ENCODE measurements around the gene SVEP1.

SVEP1 gene

GRCh38 chr9:110440172-110440571 is 139.4 kb downstream of the SVEP1 start:
- H3K9me3 ChIP-seq (ENCODE audit: control insufficient read depth in 1 of 2, low read length in 2 of 2) = no peaks in the 10 kb centered on the region
- no peak overlapping the region for H3K9ac ChIP-seq (ENCODE audit: low read depth in 1 of 2, low read length in 2 of 2)
- H3K36me3 ChIP-seq (ENCODE audit: control insufficient read depth in 1 of 2, insufficient read depth in 2 of 2, low read length in 2 of 2) = no peaks in the 10 kb centered on the region
- H3K4me1 ChIP-seq (ENCODE audit: control insufficient read depth in 1 of 2, insufficient read depth in 2 of 2, low read length in 2 of 2) = no peaks in the 10 kb centered on the region
- no peak overlapping the region for H3K27ac ChIP-seq (ENCODE audit: low read depth, low read length)
- no peak overlapping the region for H3K4me3 ChIP-seq (ENCODE audit: low read depth in 1 of 2, low read length in 2 of 2)
- no peaks in the 10 kb centered on the region for H3K27me3 ChIP-seq (ENCODE audit: control insufficient read depth in 1 of 2, insufficient read depth in 2 of 2, low read length in 2 of 2)

- no peak overlapping the region for H3K27ac ChIP-seq (ENCODE audit: low read depth, low read length)
- H3K4me1 ChIP-seq (ENCODE audit: control insufficient read depth in 1 of 2, insufficient read depth in 2 of 2, low read length in 2 of 2) = no peaks in the 10 kb centered on the region
- H3K36me3 ChIP-seq (ENCODE audit: control insufficient read depth in 1 of 2, insufficient read depth in 2 of 2, low read length in 2 of 2) = no peaks in the 10 kb centered on the region
- H3K4me3 ChIP-seq (ENCODE audit: low read depth in 1 of 2, low read length in 2 of 2) = no peak overlapping the region
- no peaks in the 10 kb centered on the region for H3K9me3 ChIP-seq (ENCODE audit: control insufficient read depth in 1 of 2, low read length in 2 of 2)
- no peak overlapping the region for H3K9ac ChIP-seq (ENCODE audit: low read depth in 1 of 2, low read length in 2 of 2)
- no peaks in the 10 kb centered on the region for H3K27me3 ChIP-seq (ENCODE audit: control insufficient read depth in 1 of 2, insufficient read depth in 2 of 2, low read length in 2 of 2)
Observed at GRCh38 chr9:110432253-110432652, 147.3 kb downstream of the SVEP1 start.

- no peak overlapping the region for H3K27ac ChIP-seq (ENCODE audit: low read depth, low read length)
- no peak overlapping the region for H3K9ac ChIP-seq (ENCODE audit: low read depth in 1 of 2, low read length in 2 of 2)
- no peak overlapping the region for H3K4me3 ChIP-seq (ENCODE audit: low read depth in 1 of 2, low read length in 2 of 2)
- H3K27me3 ChIP-seq (ENCODE audit: control insufficient read depth in 1 of 2, insufficient read depth in 2 of 2, low read length in 2 of 2) = no peaks in the 10 kb centered on the region
- no peaks in the 10 kb centered on the region for H3K4me1 ChIP-seq (ENCODE audit: control insufficient read depth in 1 of 2, insufficient read depth in 2 of 2, low read length in 2 of 2)
- no peaks in the 10 kb centered on the region for H3K36me3 ChIP-seq (ENCODE audit: control insufficient read depth in 1 of 2, insufficient read depth in 2 of 2, low read length in 2 of 2)
- no peaks in the 10 kb centered on the region for H3K9me3 ChIP-seq (ENCODE audit: control insufficient read depth in 1 of 2, low read length in 2 of 2)
Observed at GRCh38 chr9:110429453-110429852, 150.1 kb downstream of the SVEP1 start.

DNA sequence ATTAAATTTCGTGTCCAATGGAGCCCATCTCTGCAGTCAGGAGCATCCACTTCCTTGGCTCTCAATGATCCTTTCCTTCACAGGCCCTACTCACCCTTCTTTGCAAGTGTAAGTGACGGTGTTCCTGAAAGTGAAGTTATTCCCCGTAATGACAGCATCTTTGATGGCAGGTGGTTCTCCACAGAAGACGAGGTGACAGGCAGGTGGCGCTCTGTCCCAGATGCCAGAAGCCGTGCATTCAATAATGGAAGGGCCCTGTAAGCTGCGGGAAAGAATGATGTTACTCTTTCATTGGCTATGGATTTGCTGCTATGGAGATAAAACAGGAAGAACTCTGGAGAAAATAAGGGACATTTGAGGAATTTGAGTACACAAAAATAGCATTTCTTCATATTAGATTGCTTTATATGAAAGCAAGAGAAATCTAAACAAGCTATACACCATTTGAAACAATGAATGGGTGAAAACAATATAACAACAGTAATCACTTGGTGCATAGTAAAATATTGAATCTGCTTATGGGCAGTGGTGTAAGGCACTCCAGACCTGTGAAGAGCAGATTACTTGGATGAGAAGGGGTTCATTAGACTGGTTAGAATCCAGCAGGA is 151.9 kb downstream of the SVEP1 start:
- H3K27me3 ChIP-seq (ENCODE audit: control insufficient read depth in 1 of 2, insufficient read depth in 2 of 2, low read length in 2 of 2) = no peaks in the 10 kb centered on the region
- no peak overlapping the region for H3K27ac ChIP-seq (ENCODE audit: low read depth, low read length)
- no peaks in the 10 kb centered on the region for H3K4me1 ChIP-seq (ENCODE audit: control insufficient read depth in 1 of 2, insufficient read depth in 2 of 2, low read length in 2 of 2)
- no peak overlapping the region for H3K9ac ChIP-seq (ENCODE audit: low read depth in 1 of 2, low read length in 2 of 2)
- no peak overlapping the region for H3K4me3 ChIP-seq (ENCODE audit: low read depth in 1 of 2, low read length in 2 of 2)
- H3K9me3 ChIP-seq (ENCODE audit: control insufficient read depth in 1 of 2, low read length in 2 of 2) = no peaks in the 10 kb centered on the region
- H3K36me3 ChIP-seq (ENCODE audit: control insufficient read depth in 1 of 2, insufficient read depth in 2 of 2, low read length in 2 of 2) = no peaks in the 10 kb centered on the region

GRCh38 chr9:110426052-110426709 is 153.4 kb downstream of the SVEP1 start:
- H3K4me1 ChIP-seq (ENCODE audit: control insufficient read depth in 1 of 2, insufficient read depth in 2 of 2, low read length in 2 of 2) = no peaks in the 10 kb centered on the region
- H3K9me3 ChIP-seq (ENCODE audit: control insufficient read depth in 1 of 2, low read length in 2 of 2) = no peaks in the 10 kb centered on the region
- H3K27me3 ChIP-seq (ENCODE audit: control insufficient read depth in 1 of 2, insufficient read depth in 2 of 2, low read length in 2 of 2) = no peaks in the 10 kb centered on the region
- H3K9ac ChIP-seq (ENCODE audit: low read depth in 1 of 2, low read length in 2 of 2) = no peak overlapping the region
- H3K4me3 ChIP-seq (ENCODE audit: low read depth in 1 of 2, low read length in 2 of 2) = no peak overlapping the region
- H3K36me3 ChIP-seq (ENCODE audit: control insufficient read depth in 1 of 2, insufficient read depth in 2 of 2, low read length in 2 of 2) = no peaks in the 10 kb centered on the region
- H3K27ac ChIP-seq (ENCODE audit: low read depth, low read length) = no peak overlapping the region

GRCh38 chr9:110414471-110414870 is 165.1 kb downstream of the SVEP1 start:
- no peaks in the 10 kb centered on the region for H3K4me1 ChIP-seq (ENCODE audit: control insufficient read depth in 1 of 2, insufficient read depth in 2 of 2, low read length in 2 of 2)
- H3K27ac ChIP-seq (ENCODE audit: low read depth, low read length) = no peak overlapping the region
- H3K4me3 ChIP-seq (ENCODE audit: low read depth in 1 of 2, low read length in 2 of 2) = no peak overlapping the region
- H3K27me3 ChIP-seq (ENCODE audit: control insufficient read depth in 1 of 2, insufficient read depth in 2 of 2, low read length in 2 of 2) = no peaks in the 10 kb centered on the region
- no peak overlapping the region for H3K9ac ChIP-seq (ENCODE audit: low read depth in 1 of 2, low read length in 2 of 2)
- no peaks in the 10 kb centered on the region for H3K9me3 ChIP-seq (ENCODE audit: control insufficient read depth in 1 of 2, low read length in 2 of 2)
- no peaks in the 10 kb centered on the region for H3K36me3 ChIP-seq (ENCODE audit: control insufficient read depth in 1 of 2, insufficient read depth in 2 of 2, low read length in 2 of 2)

GRCh38 chr9:110410961-110411360 is 168.6 kb downstream of the SVEP1 start:
- H3K27ac ChIP-seq (ENCODE audit: low read depth, low read length) = no peak overlapping the region
- no peaks in the 10 kb centered on the region for H3K36me3 ChIP-seq (ENCODE audit: control insufficient read depth in 1 of 2, insufficient read depth in 2 of 2, low read length in 2 of 2)
- no peak overlapping the region for H3K9ac ChIP-seq (ENCODE audit: low read depth in 1 of 2, low read length in 2 of 2)
- no peak overlapping the region for H3K4me3 ChIP-seq (ENCODE audit: low read depth in 1 of 2, low read length in 2 of 2)
- H3K27me3 ChIP-seq (ENCODE audit: control insufficient read depth in 1 of 2, insufficient read depth in 2 of 2, low read length in 2 of 2) = no peaks in the 10 kb centered on the region
- no peaks in the 10 kb centered on the region for H3K9me3 ChIP-seq (ENCODE audit: control insufficient read depth in 1 of 2, low read length in 2 of 2)
- H3K4me1 ChIP-seq (ENCODE audit: control insufficient read depth in 1 of 2, insufficient read depth in 2 of 2, low read length in 2 of 2) = no peaks in the 10 kb centered on the region

GRCh38 chr9:110408598-110408997 is 170.9 kb downstream of the SVEP1 start:
- H3K4me3 ChIP-seq (ENCODE audit: low read depth in 1 of 2, low read length in 2 of 2) = no peak overlapping the region
- H3K27ac ChIP-seq (ENCODE audit: low read depth, low read length) = no peak overlapping the region
- H3K9ac ChIP-seq (ENCODE audit: low read depth in 1 of 2, low read length in 2 of 2) = no peak overlapping the region
- no peaks in the 10 kb centered on the region for H3K9me3 ChIP-seq (ENCODE audit: control insufficient read depth in 1 of 2, low read length in 2 of 2)
- no peaks in the 10 kb centered on the region for H3K36me3 ChIP-seq (ENCODE audit: control insufficient read depth in 1 of 2, insufficient read depth in 2 of 2, low read length in 2 of 2)
- H3K4me1 ChIP-seq (ENCODE audit: control insufficient read depth in 1 of 2, insufficient read depth in 2 of 2, low read length in 2 of 2) = no peaks in the 10 kb centered on the region
- H3K27me3 ChIP-seq (ENCODE audit: control insufficient read depth in 1 of 2, insufficient read depth in 2 of 2, low read length in 2 of 2) = no peaks in the 10 kb centered on the region

DNA sequence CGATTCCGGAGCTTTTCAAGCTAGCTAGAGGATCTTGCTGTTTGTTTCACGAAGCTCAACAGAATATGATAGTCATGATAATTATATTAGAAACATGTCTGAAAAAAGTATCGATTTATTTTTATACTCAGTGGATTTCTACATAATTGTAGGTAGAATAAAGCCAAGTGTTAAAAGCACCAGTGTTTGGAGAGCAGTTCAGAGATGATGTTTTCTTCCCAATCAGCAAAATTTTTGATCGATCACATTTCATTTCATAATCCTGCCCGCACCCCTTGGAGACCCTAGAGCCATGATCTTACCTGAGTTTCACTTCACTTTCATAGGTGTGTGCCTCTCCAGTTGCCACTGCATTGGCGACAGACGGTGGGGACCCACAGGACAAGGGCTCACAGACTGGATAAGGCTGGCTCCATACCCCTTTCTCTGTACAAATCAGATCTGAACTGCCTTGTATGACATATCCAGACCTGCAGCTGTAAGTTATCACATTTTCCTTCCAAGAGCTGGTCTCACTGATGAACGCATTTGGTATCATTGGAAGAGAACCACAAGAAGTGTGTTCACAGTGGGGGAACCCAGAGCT is 173.6 kb downstream of the SVEP1 start:
- Histone ChIP-seq H3K9me3 (ENCODE audit: control insufficient read depth in 1 of 2, low read length in 2 of 2) (no peaks in the 10 kb centered on the region), H3K36me3 (ENCODE audit: control insufficient read depth in 1 of 2, insufficient read depth in 2 of 2, low read length in 2 of 2) (no peaks in the 10 kb centered on the region), H3K27ac (ENCODE audit: low read depth, low read length) (no peak overlapping the region), H3K4me1 (ENCODE audit: control insufficient read depth in 1 of 2, insufficient read depth in 2 of 2, low read length in 2 of 2) (no peaks in the 10 kb centered on the region), H3K27me3 (ENCODE audit: control insufficient read depth in 1 of 2, insufficient read depth in 2 of 2, low read length in 2 of 2) (no peaks in the 10 kb centered on the region), H3K9ac (ENCODE audit: low read depth in 1 of 2, low read length in 2 of 2) (no peak overlapping the region), H3K4me3 (ENCODE audit: low read depth in 1 of 2, low read length in 2 of 2) (no peak overlapping the region)

DNA sequence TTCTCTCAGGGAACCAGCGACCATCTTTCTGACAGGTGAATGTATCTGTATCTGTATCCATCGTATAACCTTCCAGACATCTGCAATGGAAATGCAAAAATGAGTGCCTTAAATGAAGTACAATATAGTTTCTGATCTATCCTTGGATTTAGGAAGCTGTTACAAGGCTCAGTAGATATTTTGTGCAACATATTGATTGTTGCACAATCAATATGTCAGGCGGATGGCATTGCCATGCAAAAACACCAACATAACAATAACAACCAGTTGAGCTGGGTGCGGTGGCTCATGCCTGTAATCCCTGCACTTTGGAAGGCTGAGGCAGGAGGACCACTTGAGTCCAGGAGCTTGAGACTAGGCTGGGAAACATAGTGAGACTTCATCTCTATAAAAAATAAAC is 175.1 kb downstream of the SVEP1 start:
- no peak overlapping the region for H3K27ac ChIP-seq (ENCODE audit: low read depth, low read length)
- no peak overlapping the region for H3K4me3 ChIP-seq (ENCODE audit: low read depth in 1 of 2, low read length in 2 of 2)
- no peaks in the 10 kb centered on the region for H3K36me3 ChIP-seq (ENCODE audit: control insufficient read depth in 1 of 2, insufficient read depth in 2 of 2, low read length in 2 of 2)
- no peak overlapping the region for H3K9ac ChIP-seq (ENCODE audit: low read depth in 1 of 2, low read length in 2 of 2)
- no peaks in the 10 kb centered on the region for H3K4me1 ChIP-seq (ENCODE audit: control insufficient read depth in 1 of 2, insufficient read depth in 2 of 2, low read length in 2 of 2)
- H3K9me3 ChIP-seq (ENCODE audit: control insufficient read depth in 1 of 2, low read length in 2 of 2) = no peaks in the 10 kb centered on the region
- H3K27me3 ChIP-seq (ENCODE audit: control insufficient read depth in 1 of 2, insufficient read depth in 2 of 2, low read length in 2 of 2) = no peaks in the 10 kb centered on the region
